ENCODE data around the gene CXCL8.

Gene CXCL8

DNA sequence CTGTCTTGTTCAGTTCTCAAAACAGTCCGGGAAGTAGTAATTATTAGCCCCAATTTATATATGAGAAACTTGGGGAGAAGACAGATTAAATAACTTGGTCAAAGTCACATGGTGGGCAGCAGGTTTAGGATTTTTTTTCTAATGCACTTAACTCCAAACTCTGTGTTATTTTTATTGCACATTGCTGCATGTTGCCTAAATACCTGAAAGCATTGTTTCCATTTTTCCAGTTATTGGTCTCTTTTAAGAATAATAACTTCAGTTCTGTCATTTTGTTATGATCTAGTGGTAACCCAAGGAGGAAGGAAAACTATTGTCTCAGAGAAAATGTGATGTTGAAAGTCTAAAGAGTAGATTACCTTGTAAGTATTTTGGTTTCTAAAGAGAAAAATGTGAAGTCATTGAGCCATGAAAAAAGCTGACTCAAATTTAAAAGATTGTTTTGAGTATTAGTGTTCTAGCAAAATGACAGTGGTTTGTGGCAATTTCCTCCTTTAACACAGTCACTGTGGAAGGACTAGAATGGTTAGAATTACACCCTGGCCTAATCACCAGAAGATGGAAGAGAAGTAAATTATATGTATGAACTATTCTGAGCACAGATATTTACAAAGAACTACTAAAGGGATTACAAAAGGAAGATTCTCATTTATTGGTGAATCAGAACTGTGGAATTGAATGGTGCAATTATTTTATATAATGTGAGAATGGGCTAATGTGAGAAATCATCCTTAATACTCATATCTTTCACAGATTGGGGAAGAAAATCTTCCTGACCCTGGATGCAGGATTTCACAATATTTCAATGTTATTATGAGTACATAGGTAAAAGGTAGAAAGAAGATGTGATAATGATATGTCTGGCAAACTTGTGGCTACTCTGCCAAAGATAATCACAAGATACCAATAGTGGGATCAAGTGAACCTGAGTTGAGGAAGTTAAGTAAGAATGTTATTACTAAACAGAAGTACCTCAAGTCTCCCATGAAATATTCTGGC lies 21.7 kb upstream of the CXCL8 start:
- no peak for DNase-seq

DNA sequence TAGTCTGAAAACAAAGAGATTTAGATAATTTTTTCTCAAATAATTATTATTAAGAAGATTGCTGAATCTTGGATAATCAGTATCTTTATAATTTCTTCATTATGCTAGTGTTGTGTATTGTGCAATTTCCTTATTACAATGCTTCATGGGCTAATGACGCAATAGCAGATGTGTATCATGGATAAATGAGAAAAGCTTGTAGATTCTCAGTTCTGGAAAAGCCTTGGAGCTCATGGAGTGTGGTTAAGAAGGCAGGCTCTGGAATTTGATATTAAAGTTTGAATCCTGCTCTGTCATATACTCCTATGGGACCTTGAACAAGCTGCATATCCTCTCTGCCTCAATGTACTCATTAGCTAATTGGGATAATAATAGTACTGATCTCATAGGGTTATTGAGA lies 18.9 kb upstream of the CXCL8 start:
- DNase-seq, result no peak

DNA sequence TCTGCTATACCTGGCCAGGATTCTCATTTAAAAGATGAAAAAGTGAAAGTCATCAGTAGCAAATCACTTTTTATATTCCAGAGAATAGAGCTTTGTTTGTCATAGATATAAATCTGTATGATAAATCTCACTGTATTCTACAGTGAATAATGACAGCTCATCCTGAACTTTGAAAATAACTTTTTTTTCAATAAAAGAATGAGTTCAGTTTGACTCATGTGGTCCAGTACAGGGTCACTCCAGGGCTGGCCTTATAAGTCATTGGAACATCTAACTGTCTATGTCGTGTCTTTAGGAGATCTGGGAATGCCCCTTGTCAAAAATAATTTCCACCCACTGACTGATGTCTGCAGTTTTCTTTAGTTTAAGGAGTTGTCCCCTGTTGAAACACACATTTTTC lies 18.5 kb upstream of the CXCL8 start:
- no peak for DNase-seq

- DNase-seq, result no peak
Observed at GRCh38 chr4:73723023-73723422, 17.3 kb upstream of the CXCL8 start.

- DNase-seq, result no peak
Observed at GRCh38 chr4:73723928-73724327, 16.4 kb upstream of the CXCL8 start.

GRCh38 chr4:73725510-73725909 lies 14.9 kb upstream of the CXCL8 start:
- no peak for DNase-seq

- no peak for DNase-seq
Observed at GRCh38 chr4:73725985-73726384, 14.4 kb upstream of the CXCL8 start.

GRCh38 chr4:73727685-73728084 lies 12.7 kb upstream of the CXCL8 start:
- DNase-seq, result no peak

GRCh38 chr4:73728091-73728741 lies 12.2 kb upstream of the CXCL8 start:
- no peak for DNase-seq

GRCh38 chr4:73729534-73730165 lies 10.7 kb upstream of the CXCL8 start:
- peak; percentile 48 for DNase-seq

GRCh38 chr4:73730292-73730691 lies 10.1 kb upstream of the CXCL8 start:
- DNase-seq, result no peak

DNA sequence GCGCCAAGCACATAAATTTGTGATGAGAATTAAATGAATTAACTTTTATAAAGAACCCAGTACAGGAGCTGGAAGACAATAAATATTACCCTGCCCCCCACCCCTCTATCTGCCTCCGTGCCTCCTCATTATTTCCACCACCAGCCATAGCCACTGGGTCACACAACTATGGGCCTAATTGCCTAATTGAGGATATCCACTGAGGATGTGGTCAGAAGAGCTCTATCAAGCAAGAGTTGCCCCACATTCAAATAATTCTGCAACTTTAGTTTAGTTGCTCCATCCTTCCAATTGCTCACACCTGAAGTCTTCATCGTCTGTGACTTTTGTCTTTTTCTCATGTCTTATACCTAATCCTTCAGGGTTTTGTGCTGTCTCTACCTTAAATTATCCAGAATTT lies 9.5 kb upstream of the CXCL8 start:
- DNase-seq, result no peak

GRCh38 chr4:73731968-73732610 lies 8.3 kb upstream of the CXCL8 start:
- DNase-seq, result peak; percentile 76

- DNase-seq, result no peak
Observed at GRCh38 chr4:73732759-73733431, 7.5 kb upstream of the CXCL8 start.

- DNase-seq, result no peak
Observed at GRCh38 chr4:73734530-73735001, 5.8 kb upstream of the CXCL8 start.

GRCh38 chr4:73735231-73735630 lies 5.1 kb upstream of the CXCL8 start:
- peak; percentile 36 for DNase-seq

GRCh38 chr4:73741031-73741749 lies 821 bp downstream of the CXCL8 start:
- DNase-seq, result no peak

- DNase-seq, result no peak
Observed at GRCh38 chr4:73741750-73742489, 1.6 kb downstream of the CXCL8 start.

DNA sequence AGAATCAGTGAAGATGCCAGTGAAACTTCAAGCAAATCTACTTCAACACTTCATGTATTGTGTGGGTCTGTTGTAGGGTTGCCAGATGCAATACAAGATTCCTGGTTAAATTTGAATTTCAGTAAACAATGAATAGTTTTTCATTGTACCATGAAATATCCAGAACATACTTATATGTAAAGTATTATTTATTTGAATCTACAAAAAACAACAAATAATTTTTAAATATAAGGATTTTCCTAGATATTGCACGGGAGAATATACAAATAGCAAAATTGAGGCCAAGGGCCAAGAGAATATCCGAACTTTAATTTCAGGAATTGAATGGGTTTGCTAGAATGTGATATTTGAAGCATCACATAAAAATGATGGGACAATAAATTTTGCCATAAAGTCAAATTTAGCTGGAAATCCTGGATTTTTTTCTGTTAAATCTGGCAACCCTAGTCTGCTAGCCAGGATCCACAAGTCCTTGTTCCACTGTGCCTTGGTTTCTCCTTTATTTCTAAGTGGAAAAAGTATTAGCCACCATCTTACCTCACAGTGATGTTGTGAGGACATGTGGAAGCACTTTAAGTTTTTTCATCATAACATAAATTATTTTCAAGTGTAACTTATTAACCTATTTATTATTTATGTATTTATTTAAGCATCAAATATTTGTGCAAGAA lies 2.3 kb downstream of the CXCL8 start:
- DNase-seq, result no peak

DNA sequence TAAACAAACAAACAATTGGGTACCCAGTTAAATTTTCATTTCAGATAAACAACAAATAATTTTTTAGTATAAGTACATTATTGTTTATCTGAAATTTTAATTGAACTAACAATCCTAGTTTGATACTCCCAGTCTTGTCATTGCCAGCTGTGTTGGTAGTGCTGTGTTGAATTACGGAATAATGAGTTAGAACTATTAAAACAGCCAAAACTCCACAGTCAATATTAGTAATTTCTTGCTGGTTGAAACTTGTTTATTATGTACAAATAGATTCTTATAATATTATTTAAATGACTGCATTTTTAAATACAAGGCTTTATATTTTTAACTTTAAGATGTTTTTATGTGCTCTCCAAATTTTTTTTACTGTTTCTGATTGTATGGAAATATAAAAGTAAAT lies 2.9 kb downstream of the CXCL8 start:
- no peak for DNase-seq

All from KG1 (cell line).